ENCODE results near the gene TLE3.

GRCh38 chr15:70014860-70015490, 82.7 kb downstream of the TLE3 start:
- TF ChIP-seq EZH2 (IDR thresholded peaks at IDR 0.05) (no peak), POLR2AphosphoS5 (IDR thresholded peaks at IDR 0.05; ENCODE audit: borderline replicate concordance, low read depth, low read length) (no peak)

Measured in SK-N-MC (cell line).